Occipital lobe (tissue), 2 donors: Measurements from ENCODE around the gene LRRC4B. TPM values are rescaled to one million over a fixed set of nuclear protein-coding genes. Genes with fewer than 3 reads are reported as not detected.
A peak's percentile ranks its signal among the peaks of the same experiment; 100 is the strongest.

Experiments used
- DNase-seq: peaks from one replicate; lab custom pipeline; 2025; lab: John Stamatoyannopoulos, UW
- total RNA-seq: library from RNA; depleted of rRNA; stranded (reverse); fragments of >200 nt; gene quantifications from one replicate; pipeline ENCODE4 v1.2.3, GENCODE V29; 2014

LRRC4B gene
- total RNA-seq, 1 donor from 2014 or later, result 75.8 TPM

DNA sequence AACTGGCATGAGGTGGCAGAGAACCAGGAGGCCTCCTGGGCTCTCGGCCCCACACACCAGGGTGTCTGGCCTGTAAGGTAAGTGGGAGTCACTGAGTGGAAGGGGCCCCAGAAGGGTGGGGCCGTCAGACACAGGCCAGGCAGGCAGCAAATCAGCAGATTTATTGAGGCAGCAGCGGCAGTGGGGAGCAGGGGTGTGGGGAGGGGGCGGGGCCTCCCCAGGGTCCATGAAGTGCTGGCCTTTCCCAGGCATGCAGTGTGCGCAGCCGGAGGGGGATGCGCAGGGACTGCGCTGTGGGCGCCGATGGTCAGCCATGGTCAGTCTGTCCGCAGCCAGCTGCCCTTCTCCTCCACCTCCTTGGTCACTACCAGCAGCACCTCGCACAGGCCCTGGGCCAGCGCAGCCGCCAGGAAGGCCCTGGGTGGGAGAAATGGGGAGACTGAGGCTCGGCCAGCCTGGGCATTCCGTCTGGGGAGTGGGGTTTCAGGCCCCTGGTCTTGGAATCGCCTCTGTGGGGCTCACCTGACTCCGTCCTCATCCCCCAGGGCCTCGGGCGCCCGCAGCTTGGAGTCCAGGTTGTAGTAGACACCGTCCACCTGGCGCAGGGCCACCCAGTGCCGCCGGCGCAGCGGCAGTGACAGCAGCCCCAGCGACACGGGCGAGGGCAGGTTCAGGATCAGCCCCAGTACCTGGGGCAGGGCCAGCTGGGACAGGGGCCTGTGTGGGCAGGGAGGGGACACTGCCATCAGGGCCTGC lies 62.2 kb downstream of the LRRC4B start:
- no peak for DNase-seq

DNA sequence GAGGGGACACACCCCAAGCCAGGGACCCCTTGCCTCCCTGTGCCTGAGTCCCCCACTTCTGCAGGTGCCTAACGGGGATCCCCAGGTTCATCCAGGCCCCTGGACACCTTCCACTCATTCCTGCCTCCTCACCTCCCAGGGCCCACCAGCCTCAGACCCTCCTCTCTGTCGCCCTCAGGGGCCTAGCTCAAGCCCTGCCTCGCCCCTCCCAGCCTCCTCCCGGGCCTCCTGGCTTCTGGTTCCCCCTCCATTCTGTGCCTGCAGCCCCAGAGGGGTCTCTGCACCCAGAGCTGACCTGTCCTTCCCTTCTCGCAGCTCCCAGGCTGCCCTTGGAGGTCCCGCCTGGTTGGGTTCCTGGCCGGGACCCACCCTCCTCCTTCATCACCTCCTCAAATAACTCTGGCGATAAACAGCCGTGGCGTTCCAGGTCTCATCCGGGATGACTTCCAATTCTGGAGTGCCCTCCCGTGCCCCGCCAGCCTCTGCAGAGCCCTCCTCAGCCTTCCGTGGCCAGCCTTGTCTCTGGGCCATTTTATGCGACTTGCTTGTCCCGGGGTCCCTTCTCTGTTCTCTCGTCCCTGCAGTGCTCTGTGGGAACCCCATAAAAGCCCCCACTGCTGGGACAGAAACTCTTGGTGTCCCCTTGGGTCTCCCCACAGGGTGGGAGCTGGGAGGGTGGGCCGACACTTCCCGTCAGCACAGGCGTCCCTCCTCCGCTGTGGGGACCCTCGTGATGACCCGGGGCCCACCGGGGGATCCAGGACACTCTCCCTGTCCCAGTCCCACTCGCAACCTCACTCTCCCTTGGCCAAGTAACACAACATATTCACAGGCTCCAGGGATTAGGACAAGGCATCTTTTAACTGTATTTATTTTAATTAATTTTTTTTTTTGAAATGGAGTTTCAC lies 66.4 kb downstream of the LRRC4B start:
- DNase-seq, result no peak

DNA sequence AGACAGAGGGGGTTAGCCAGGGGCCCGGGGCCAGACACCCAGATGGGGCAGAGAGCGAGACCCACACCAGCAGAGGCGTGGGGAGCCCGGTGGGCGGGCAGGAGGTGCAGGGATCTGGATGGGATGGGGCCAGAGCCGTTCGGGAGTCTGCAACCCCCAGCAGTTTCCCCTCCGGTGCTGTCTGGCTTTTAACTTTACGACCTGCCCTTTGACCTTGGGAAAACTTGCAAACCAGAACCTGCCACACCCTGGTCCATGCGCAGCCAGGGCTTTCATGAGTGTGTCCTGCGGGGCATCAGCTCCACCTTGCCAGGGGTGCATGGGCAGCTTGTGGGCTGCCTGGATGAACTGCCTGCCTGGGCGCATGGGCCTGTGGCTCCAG lies 67.1 kb downstream of the LRRC4B start:
- no peak for DNase-seq

DNA sequence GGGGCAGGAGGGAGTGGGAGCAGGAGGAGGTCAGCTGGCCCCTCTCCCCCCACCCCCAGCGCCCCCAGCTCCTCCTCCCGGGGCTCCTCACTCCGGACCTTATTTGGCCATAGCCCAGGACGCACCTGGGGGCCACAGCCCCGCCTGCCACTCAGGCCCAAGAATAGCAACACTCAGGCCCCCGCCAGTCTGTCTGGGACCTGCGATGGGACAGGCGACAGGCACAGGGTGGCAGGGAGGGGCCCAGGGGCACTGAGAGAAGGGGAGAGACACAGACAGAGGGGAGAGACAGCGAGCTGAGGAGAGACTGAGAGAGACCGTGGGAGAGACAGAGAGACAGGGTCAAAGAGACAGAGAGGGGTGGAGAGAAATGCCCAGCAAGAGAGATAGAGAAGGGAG lies 67.5 kb downstream of the LRRC4B start:
- DNase-seq, result no peak

DNA sequence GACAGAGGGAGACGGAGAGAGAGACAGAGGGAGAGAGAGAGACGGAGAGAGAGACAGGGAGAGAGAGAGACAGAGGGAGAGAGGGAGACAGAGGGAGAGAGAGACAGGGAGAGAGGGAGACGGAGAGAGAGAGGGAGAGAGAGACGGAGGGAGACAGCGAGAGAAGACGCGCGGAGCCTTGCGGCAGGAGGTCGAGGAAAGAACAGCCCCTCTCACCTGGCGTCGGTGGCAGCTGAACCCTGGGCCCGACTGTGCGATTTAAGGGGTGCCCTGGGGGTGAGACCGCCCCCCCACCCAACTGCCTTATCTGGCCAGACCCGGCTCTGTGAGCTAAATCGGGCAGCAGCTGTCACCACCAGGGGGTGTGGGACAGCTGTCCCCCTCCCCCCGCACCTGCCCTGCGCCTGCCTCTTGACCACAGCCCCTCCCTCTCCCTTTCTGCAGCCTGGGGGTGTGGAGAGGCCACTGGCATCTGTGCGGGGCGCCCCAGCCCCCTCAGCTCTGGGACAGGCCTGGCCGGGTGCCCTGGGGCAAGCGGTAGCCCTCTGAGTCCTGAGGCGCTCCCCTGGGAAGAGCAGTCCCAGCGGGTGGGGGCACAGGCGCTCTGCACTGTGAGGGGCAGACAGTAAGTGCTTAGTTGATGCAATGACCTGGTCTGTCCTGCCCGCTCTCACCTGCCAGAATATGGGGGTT lies 68.0 kb downstream of the LRRC4B start:
- peak; percentile 21 for DNase-seq

DNA sequence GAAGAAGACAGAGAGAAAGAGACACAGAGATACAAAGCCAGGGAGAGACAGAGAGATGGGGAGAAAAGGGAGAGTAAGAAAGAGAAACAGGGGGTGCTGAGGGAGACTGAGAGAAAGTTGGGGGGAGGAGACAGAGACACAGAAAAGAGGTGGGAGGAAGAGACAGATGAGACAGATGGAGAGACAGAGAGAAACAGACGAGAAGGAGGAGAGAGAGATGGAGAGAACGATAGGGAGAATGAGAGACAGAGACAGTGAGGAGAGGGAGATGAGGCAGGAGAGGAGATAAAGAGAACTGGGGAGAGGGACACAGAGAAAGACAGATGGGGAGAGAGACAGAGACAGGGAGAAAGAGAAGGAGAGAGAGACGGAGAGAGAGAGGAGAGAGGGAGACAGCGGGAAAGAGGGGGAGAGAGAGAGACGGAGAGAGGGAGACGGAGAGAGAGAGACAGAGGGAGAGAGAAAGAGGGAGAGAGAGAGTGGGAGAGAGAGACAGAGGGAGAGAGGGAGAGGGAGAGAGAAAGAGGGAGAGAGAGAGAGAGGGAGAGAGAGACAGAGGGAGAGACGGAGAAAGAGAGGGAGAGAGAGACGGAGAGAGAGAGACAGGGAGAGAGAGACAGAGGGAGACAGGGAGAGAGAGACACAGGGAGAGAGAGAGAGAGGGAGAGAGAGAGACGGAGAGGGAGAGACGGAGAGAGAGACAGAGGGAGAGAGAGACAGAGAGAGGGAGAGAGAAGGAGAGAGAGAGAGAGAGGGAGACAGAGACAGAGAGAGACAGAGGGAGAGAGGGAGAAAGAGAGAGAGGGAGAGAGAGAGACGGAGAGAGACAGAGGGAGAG lies 69.8 kb downstream of the LRRC4B start:
- DNase-seq, result no peak

DNA sequence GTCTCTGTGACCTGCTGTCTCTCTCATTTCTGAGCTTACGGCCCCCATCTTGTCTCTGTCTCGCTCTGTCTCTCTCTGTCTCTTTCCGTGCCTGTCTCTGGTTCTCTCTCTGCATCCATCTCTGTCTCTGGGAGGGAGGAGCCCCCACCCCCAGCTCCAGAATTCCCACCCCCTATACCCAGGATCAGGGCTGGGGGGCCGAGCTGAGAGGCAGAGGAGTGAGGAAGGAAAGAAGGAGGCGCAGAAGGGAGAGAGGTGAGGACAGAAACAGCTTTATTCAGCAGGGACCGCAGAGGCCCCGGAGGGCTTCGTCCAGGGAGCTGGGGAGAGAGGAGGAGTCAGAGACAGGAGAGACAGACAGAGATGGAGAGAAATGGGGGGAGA lies 71.2 kb downstream of the LRRC4B start:
- DNase-seq, result no peak

DNA sequence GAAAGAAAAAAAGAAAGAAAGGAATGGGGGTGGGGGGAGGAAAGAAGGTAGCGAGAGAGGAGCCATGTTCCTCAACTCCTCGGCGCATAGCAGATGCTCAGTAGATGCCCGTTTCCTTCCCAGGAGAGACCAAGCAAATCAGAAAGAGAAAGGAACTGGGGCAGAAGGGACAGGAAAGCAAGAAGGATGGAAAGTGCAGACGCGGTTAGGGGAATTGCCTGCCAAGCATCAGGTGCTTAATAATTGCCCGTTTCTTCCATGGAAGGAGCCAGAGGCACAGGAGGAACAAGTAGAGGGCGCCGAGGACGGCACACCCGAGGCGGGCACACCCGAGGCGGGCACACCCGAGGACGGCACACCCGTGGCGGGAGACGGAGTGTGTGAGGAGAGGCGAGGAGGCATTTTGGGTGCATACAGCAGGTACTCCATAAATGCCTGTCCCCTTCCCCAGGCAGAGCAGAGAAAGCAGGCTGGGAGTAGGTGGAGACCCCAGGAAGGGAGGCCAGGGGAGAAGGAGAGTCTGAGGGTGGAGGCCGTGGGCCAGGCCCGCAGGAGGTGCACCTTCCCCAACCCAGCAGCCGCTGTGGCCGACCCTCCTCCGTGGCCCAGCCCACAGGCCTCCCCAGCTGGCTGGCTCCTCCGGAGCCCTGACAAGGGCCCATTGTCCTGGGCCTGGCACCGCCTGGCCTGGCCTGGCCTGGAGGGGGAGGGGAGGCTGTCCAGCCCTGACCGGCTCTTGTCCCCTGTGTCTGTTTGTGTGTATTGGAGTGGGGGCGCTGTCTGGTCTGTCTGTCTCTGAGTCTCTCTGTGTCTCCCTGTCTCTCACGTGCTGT lies 71.8 kb downstream of the LRRC4B start:
- DNase-seq, result peak; percentile 88

DNA sequence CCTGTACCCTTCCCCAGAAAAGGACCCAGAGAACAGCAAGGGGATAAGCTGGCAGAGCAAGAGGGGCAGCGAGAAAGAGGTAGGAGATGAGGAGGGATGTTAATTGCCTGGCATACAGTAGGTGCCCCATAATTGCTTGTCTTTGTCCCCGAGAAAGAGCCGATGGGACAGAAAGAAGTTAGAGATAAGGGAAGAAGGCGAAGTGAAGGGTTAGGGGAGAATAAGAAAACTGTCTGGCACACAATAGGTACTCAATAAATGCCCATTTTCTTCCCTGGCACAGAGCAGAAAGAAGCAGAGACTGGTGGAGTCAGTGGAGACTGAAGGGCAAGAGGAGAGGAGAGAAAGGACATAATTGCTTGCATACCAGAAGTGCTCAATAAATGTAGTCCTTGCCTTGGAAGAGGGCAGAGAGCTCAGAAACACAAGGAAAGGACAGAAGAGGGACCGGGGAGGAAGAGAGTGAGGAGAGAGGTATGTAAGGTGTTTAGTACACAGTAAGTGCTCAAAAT lies 73.2 kb downstream of the LRRC4B start:
- no peak for DNase-seq

DNA sequence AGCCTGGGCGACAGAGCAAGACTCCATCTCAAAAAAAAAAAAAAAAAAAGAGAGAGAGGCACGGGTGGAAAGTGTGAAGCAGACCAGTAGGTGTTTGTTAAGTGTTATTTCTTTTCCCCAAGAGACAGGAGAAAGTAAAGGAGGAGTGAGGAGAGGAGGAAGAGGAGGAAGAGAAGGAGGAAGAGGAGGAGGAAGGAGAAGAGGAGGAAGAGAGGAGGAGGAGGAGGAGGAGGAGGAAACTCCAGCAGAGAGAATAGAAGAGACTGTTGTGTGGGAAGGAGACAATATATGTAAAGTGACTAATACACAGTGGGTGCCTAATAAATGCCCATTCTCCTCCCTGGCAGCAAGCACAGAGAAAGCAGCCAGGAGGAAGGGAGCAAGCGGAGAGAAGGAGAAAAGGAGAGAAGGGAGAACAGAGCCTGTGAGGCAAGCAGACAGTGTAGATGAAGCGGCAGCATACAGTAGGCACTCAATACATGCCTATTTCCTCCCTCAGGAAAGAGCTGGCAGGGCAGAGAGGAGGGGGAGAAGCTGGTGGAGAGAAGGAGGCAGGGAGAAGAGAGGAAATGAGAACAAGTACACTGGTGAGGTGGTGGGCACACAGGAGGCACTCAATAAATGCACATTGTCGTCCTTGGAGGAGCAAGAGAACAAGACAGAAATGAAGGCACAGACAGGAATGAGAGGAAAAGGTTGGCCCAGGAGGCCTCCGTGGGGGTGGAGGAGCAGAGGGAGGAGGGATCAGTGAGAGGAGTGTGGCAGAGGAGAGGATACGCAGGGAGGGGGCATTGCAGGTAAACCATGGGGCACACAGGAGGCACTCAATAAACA lies 73.8 kb downstream of the LRRC4B start:
- no peak for DNase-seq

DNA sequence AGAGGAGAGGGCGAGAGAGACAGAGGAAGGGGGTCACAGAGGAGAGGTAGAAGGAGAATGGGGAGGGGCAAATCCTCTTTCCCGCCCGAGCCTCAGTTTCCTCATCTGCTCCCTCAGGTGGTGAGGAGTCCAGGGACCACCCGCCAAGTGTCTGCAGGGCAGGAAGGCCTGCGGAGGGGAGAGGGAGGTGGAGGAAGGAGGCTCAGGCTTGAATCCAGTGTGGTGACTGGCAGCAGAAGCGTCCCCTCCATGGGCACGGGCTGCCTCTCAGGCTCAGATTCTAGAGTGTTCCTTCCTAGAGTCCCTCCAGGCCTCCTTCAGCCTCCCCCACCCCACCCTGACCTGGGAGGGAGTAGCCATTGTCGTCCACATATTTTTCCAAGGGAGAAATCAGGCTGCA lies 75.1 kb downstream of the LRRC4B start:
- DNase-seq, result no peak

DNA sequence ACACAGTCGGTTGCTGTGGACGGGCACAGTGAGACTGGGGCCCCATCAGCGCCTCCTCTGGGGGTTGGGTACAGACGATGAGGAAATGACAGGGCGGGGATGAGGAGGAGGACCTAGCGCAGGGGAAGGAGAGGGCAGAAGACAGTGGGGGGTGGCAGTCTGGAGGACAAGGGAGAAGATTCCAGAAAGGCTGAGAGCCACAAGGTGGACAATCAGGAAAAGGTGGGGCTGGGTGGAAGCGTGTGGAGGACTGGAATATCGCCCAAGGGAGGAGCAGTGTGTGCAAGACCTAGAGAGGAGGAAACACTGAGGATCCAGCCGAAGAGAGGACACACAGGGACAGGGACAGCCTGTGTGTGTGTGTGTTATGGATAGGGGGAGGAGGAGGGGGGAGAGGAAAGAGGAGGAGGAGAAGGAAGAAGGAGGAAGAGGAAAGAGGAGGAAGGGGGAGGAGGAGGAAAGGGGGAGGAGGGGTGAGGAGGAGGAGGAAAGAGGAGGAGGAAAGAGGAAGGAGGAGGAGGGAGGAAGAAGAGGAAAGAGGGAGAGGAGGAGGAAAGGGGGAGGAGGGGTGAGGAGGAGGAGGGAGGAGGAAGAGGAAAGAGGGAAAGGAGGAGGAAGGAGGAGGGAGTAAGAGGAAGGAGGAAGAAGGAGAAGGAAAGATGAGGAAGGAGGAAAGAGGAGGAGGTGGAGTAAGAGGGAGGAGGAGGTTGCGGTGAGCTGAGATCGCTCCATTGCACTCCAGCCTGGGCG lies 75.8 kb downstream of the LRRC4B start:
- no peak for DNase-seq

DNA sequence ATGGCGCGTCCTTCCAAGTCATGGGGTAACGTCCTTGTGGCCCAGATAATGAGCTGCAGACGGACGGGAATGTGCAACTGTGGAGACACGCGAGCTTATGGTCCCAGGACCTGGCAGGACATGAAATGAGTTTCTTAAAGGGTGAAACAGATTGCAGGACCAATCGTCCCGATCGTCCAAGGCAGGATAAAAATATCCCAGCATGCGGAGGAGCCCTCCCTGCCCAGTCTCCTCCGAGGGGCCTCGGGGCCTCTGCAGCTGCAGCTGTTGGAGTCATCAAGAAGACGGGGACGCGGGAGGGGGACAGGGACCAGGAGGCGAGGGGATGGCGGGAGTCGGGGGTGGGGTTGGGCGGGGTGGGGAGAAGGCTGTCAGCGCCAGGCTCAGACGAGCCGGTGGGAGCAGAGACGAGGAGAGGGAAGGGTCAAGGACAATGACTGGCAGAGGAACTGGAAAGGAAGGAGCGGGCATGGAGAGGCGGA lies 77.2 kb downstream of the LRRC4B start:
- DNase-seq, result no peak

DNA sequence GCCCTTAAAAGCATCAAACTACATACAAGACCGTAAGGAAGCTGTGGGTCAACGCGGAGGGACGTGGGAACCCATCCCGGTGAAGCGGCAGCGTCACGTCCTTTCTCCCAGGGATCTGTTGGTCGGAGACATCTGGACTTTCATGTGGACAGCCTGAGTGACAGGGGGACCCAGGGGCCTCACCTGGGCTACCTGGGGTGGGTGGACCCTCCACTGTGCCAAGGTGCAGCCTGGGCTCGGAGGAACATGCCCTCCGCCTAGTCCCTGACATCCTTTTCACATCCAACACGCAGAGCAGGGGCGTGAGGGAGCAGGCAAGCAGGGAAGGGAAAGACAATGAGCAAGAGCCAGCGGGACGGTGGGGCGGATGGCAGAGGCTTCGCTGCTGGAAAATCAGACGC lies 77.8 kb downstream of the LRRC4B start:
- DNase-seq, result no peak

DNA sequence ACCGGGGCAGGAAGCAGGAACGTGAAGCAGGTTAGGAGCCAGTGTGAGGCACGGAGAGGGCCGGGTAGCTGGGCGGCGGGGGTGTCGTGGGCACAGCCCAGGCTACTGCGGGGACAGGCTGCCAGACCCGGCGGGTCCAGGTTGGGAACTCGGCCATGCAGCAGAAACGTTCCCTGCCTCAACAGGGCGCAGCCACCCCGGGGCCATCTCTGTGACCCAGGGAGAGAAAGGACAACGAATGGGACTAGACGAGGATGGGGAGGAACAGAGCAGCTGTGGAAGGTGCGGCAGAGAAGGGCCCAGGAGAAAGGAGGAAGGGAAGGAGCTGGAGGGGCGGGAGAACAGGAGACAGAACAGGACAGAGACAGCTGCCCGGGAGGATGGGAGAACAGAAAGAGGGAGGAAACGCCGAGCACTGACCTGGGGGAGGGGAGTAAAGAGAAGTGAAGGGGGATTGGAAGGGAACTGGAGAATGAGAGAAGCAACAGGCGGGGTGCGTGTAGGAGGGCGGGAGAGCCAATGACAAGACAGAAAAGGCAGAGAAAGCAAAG lies 78.7 kb downstream of the LRRC4B start:
- no peak for DNase-seq

DNA sequence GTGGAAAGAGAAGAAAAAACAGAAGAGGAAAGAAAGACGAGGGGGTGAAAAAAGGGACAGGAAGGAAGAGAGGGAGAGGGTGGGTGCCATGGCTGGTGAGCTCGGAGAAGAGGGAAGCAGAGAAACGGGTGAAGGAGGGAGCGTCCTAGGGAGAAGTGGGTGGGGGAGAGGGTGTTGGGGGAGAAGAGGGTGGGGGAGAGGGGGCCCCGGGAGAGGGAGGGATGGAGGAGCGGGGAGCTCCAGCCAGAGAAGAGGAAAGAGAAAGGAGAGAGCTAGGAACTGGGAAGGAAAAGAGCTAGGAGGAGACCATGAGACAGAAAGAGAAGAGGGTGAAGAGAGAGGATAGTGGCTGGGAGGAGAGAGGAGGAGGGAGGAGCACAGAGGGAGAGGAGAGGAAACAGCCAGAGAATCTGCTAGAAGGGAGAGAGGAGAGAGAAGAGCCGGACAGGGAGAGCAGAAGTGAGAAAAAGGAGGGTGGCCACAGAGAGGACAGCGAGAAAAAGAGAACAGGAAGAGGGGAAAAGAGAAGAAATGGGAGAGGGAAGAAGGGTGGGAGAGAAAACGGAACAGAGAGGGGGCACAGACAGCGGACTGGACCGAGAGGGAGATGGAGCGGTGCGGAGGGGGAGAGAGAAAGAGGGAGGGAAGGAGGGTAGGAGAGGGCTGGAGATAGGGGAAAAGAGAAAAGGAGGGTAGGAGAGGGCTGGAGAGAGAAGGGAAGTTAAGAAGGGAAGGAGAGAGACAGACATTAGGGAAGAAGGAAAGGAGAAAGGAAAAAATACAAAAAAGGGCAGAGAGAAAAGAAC lies 79.6 kb downstream of the LRRC4B start:
- DNase-seq, result no peak

DNA sequence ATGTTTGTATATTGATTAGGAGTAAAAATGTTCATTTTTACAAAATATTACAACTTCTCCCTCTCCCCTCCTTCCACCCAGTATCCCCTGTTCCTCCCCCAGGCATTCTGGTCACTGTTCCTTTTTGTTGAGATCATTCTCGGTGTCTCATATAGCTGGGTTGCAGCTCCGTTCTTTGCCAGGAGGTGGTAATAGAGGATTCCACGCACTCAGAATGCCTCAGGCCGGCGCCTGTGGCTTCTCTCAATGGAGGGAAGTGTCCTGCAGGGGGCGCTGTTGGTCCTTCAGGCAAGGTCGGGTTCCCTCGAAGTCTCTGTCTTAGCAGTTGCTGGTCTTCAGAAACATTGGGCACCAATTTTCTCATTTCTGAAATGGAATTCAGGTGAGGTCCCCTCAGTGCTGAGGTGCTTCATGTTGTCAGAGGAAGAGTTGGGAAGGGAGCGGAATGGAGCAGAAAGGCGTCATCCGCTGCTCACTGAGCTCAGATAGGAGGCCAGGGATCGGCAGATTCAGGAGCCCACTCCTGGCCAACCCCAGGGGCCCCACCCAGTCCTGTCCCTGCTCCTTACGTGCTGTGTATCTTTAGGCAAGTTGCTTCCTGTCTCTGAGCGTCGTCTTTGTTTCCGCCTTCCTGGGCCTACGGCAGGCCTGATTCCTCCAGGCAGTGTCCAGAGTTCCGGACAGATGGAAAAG lies 81.3 kb downstream of the LRRC4B start:
- DNase-seq, result no peak
